ENCODE data around the gene PRR33.

DNA sequence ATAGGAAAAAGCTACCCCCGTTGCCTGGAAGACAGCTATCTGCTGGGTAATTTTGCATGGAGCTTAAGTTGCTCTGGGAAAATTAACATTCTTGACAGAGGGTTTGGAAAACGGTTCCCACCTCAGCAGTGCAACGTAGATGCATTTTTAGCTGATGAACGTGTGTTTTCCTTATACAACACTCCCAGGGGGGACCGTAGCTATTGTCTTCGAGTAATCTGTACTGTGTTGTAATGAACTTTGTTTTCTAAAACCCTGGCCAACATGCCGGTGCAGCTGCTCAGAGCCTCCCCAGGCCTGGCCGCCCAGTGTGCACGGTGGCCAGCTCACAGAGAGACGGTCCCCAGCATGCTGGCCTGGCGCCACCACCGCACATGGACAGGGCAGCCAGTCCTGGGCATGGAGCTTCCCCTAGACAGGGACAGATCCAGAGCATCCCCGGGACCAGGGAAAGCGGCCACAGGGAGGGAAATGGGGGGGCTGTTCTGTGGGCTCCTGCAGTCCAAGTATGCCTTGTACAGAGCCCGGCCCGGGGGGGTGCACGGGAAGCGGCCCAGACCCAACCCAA lies 30.0 kb upstream of the PRR33 start:
- TF ChIP-seq, protein P1, sequence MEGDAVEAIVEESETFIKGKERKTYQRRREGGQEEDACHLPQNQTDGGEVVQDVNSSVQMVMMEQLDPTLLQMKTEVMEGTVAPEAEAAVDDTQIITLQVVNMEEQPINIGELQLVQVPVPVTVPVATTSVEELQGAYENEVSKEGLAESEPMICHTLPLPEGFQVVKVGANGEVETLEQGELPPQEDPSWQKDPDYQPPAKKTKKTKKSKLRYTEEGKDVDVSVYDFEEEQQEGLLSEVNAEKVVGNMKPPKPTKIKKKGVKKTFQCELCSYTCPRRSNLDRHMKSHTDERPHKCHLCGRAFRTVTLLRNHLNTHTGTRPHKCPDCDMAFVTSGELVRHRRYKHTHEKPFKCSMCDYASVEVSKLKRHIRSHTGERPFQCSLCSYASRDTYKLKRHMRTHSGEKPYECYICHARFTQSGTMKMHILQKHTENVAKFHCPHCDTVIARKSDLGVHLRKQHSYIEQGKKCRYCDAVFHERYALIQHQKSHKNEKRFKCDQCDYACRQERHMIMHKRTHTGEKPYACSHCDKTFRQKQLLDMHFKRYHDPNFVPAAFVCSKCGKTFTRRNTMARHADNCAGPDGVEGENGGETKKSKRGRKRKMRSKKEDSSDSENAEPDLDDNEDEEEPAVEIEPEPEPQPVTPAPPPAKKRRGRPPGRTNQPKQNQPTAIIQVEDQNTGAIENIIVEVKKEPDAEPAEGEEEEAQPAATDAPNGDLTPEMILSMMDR (IDR thresholded peaks at IDR 0.05; ENCODE audit: borderline replicate concordance, extremely low read depth, low read length, poor library complexity, severe bottlenecking), result no peak
- TF ChIP-seq EZH2 (IDR thresholded peaks at IDR 0.05; ENCODE audit: borderline replicate concordance, low read depth, low read length, severe bottlenecking), result no peak

Data from DND-41 (cell line).